ENCODE measurements around the gene KIF6.
"Not testable (repeated sequence)": the region's sequence is repeated elsewhere in the genome, so short reads cannot be mapped to it uniquely, and the experiment has no call there.

KIF6 gene

DNA sequence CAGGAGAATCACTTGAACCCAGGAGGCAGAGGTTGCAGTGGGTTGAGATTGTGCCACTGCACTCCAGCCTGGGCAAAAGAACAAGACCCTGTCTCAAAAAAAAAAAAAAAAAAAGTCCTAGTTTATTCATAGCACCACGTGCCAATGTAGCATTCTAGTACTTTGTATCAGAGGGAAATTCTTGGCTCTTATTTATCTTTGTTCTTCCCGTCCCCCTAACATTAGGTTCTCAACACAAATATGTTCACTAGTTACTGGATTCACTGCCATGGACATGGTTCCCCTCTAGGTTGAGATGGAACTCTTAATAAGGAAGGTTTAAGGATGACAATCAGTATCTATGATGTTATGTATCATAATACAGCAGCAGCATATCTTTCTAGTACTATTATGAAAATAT is 178.5 kb downstream of the KIF6 start:
- DNase-seq, result no peak

DNA sequence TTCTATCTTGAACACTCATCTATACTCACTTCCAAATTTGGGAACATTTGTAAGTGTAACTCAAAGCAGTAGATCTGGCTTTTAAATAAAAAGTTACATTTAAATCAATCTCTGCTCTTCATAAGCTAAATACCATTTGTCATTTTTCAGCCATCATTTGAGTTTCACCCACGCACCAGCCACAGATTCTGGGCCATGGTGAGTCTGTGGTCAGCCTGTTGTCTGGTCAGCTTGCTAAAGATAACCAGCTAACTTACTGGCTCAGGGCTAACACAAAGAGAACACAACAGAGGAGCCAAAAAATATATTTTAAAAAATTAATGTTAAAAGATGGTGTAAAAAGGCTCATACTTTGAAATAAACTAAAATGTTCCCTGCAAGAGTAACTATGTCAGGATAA is 181.3 kb downstream of the KIF6 start:
- DNase-seq, result no peak

DNA sequence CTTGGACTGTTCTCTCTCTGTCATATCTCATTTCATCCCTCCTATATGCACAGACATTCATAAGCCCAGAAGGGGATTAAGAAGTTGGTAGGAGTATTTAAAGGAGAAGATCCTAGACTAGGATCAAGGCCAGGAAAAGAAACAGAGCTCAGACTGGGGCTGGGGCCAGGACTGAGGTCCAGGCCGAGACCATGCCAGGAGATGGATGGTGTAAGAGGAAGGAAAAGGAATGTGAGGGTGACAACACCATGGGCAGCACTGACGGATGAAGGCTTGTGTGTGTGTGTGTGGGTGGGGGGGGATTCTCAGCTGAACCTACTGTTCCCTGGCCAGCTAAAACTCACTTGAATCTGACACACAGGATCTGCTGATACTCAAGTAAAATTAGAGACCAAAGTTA is 182.1 kb downstream of the KIF6 start:
- no peak for DNase-seq

DNA sequence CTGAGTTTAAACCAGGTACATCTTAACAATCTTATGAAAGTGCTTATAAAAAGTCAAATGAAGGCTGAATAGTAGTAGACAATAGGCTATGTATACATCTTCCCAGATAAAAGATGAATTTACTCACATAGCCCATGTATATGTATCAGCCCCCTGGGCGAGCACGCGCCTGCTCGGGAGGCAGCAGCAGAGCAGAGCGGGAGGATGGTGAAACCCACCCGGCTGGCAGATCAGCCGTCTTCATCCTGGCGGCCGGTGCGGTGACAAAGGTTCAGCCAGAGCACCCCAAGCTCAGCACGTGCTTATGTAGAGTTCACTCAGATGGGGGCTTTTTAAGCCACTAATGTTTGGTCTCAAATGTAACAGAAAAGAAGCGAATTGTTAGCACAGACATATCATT is 184.8 kb downstream of the KIF6 start:
- DNase-seq, result no peak

DNA sequence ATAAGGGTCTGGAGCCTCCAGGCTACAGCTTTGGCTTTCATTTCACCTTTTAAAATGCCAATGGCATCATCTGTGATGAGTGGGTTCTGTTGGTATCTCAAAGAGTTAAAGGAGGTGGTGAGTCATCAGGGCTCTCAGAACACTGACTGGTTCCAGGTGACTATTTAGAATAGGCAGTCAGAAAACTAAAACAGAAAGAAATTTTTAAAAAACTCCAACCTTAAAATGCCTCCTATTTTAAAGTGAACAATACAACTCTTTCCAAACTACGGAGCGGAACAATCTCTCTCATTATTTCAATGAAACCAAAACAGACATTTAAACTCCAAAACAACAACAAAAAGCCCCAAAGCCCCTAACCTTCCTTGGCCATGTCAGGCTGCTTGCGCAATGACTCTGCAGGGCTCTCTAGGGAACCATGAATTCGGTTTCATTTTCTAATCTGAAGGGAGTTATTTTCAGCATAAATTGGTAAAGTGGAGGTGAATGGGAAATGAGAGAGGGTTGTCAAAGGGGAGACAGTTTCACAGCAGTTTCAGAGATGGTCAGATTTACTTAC is 194.9 kb downstream of the KIF6 start:
- no peak for DNase-seq

DNA sequence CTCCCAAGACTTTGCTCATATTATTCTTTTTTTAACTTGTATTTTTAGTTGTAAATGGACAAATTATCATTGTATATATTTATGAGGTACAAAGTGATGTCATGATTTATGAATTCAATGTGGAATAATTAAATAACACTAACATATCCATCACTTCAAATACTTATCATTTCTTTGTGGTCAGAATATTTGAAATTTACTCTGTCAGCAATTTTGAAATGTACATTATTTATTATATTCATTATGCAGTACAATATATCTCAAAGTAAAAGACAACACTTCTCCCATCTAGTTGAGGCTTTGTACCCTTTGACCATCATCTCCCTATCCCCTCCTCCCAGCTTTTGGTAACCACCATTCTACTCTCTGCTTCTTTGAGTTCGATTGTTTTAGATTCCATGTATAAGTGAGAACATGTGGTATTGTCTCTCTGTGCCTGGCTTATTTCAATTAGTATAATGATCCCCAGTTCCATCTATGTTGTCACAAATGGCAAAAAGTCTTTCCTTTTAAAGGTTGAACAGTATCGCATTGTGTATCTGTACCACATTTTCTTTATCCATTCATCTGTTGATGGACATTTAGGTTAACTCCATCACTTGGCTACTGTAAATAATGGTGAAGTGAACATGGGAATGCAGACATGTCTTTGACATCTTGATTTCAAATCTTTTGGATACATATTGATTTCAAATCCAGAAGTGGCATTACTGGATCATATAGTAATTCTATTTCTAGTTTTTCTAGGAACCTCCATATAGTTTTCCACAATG is 197.2 kb downstream of the KIF6 start:
- no peak for DNase-seq

DNA sequence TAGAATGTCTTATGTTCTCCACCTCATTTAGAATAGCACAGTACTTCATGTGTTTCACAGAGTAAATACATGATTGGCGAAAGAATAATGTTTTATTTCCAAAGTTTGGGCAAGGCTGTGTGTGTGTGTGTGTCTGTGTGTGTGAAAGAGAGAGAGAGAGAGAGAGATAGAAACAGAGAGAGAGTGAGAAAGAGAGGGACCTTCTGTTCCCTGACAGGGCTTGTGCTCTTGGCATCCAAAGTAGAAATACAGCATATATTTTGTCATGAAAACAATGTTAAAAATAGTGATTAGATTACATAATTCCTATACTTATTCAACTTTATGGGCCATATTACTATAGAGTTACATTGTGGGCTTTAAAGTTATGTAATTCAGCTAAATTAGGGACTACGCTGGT is 201.2 kb downstream of the KIF6 start:
- no peak for DNase-seq

DNA sequence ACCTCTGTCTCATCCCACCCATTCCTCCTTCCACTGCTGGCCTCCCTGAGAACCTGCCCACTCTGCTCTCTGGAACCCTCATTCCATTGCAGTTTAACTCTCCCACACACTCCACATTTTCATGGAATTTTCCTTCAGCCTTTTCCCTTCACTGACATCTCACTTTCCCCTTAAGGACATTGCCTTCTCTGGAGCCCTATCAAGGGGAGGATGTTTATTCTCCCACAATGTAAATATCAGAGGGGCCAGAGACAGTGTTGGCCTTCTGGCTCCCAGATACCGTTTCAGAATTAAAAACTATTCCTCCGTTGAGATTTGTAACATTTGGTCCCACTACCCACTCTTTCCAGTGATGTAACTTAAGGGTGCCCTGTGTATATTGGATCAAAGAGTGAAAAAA is 203.2 kb downstream of the KIF6 start:
- DNase-seq, result no peak

DNA sequence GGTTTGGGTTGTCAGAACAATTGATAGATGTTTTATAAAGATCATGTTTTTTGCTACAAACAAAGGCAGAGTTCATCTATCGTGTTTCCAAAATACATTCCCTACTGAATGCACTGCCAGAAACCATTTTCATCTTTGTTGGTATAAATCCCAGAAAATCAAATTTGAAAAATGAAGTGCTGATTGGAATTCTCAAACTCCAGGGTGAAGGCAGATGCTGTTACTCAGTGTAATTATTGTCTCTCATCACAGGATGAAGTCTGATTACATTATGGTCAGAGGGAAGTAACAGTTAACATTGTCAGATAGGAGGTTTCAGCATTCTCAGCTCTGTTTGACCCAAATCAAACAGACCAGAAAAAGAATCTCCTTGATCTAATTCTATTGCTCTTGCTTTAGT is 204.3 kb downstream of the KIF6 start:
- DNase-seq, result no peak

DNA sequence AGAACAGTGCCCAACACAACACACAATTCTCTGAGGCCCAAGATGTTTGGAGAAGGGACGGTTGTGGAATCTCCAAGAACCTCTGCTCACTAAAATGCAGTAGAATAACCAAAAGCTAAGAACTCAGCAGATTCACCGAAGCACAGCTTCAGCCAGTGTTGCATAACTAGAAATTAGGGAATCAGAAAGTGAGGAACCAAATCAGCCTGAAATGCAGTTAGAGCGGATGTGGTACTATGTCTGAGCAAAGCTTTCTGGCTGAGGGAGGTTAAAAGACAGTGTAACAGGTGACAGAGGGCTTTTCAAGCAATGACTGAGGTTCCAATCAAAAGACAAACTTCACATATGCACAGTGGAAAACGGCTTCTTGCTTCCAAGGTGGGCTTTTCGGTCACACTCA is 204.8 kb downstream of the KIF6 start:
- no peak for DNase-seq

DNA sequence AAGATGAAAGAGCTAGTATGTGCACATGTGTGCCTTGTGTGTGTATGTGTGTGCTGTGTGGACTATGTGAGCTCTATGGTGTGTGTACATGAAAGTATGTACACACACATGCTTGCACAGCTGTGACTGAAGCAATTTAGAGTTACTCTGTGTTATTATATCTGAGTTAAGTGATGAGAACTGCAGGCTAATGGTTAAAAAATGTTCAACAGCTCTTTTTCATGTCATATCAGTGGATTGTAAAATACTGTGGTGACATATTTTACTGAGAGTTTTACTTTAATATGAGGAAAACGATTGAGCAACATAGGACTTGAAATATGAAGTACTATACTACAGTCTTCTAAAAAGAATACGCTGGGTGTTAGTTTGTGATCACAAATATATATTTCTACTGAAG is 207.0 kb downstream of the KIF6 start:
- DNase-seq, result no peak

DNA sequence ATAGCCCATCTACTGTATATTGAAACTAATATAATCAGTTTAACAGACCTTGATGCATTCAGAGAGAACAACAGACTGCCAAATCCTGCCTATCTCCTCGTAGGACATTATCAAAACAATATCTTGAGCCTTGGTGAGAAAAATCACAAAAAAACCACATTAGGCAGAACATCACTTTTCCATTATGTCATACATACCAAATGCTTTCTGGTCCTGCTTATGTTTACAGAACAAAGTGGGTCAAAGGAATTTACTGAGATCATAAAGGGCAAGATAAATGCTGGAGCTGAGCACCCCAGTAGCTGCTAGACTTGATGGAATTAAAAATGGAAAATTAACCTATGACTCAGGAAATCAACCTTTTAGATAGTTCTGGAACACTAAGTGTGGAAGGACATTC is 207.5 kb downstream of the KIF6 start:
- DNase-seq, result no peak

DNA sequence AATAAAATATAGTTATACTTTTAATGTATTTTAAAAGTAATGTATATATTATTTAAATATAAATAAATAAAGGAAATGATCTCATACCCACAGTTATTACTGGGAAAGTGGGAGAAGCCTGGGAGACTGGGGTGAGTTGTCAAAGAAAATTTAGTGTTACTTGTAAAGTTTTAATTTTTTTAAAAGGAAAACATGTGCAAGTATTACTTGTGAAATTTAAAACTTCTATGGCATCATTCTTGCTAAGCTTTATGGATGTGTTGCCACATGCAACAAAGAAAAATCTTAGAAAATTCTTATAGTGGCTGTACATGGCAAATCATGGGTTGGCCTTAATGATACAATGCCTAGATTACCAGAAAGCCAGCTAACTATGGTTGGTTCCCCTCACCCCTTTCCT is 208.7 kb downstream of the KIF6 start:
- DNase-seq, result no peak

DNA sequence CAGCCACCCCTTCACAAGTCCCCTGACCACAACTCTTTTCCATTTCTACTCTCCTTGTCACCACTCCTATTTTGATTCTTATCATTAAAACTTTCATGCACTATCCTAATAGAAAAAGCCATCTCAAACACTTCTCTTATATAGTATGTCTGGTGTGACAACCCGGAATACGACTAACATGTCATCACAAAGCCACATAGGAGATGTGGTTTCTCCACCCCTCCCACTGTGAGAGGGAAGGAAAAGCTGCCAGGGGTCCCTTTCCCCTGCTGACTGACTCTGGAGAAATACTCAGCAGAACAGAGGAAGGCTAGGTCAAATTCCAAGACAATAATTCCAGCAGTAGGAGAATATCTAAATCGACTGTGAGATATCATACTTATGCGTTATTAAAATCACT is 209.7 kb downstream of the KIF6 start:
- DNase-seq, result no peak

DNA sequence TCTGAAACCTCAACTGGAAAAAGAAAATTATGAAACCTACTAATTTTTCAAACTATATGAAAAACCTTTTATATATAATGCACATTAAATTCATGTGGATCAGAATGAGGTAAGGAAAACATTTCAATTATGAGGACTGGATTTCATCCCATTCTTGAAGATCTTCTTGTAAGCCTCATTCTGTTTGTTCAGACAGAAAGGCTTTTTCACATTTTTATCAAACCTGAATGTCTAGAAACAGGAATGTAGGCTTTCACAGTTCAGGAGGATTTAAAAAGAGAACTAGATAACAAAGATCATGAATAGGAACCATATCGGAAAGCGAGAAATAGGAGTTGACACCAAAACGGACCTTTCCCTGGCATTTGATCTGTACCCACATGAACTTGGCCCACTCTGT is 210.2 kb downstream of the KIF6 start:
- no peak for DNase-seq

DNA sequence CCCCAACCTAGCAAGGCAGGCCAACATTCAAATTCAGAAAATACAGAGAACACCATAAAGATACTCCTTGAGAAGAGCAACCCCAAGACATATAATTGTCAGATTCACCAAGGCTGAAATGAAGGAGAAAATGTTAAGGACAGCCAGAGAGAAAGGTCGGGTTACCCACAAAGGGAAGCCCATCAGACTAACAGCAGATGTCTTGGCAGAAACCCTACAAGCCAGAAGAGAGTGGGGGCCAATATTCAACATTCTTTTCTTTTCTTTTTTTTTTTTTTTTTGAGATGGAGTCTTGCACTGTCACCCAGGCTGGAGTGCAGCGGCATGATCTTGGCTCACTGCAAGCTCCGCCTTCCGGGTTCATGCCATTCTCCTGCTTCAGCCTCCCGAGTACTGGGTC is 215.4 kb downstream of the KIF6 start:
- DNase-seq, result not testable (repeated sequence)

DNA sequence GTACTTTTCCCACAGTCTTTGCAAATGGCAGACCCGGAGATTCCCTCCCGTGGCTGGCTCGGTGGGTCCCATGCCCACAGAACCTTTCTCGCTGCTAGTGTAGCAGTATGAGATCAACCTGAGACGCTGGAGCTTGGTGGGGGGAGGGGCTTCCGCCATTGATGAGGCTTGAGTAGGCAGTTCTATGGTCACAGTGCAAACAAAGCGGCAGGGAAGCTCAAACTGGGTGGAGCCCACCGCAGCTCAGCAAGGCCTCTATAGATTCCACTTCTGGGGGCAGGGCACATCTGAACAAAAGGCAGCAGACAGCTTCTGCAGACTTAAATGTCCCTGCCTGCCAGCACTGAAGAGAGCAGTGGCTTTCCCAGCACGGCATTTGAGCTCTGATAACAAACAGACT is 216.7 kb downstream of the KIF6 start:
- DNase-seq, result no peak

DNA sequence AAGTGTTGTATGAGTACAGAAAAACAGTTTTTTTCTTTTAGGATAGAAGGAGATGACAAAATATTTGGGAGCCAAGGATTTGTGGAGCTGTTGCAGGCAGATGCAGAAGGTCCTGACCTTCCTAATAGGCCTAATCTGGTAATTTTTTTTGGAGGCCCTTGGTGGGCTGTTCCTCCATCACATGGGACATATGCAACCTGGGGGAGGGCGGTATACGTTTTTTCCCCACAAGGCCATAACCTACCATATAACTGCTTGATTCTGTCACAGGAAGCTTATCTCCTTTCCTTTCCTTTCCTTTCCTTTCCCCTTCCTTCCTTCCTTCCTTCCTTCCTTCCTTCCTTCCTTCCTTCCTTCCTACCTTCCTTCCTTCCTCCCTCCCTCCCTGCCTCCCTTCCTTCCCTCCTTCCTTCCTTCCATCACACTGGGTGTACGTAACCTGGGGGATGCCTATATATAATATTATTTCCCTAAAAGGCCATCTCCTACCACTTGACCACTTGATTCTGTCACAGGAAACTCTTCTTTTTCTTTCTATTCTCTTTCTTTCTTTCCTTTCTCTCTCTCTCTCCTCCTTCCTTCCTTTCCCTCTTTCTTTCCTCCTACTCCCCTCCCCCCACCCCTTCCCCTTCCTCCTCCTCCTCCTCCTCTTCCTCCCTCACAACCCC is 217.7 kb downstream of the KIF6 start:
- no peak for DNase-seq

DNA sequence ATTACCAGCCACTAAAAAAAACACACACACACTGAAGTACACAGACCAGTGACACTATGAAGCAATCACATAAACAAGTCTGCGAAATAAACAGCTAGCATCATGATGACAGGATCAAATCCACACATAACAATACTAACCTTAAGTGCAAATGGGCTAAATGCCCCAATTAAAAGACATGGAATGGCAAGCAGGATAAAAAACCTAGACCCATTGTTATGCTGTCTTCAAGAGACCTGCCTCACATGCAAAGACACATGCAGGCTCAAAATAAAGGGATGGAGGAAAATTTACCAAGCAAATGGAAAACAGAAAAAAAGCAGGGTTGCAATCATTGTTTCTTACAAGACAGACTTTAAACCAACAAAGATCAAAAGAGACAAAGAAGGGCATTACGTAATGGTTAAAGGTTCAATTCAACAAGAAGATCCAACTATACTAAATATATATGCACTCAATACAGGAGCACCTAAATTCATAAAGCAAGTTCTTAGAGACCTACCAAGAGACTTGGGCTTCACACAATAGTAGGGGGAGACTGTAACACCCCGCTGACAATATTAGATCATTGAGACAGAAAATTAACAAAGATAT is 222.7 kb downstream of the KIF6 start:
- not testable (repeated sequence) for DNase-seq

DNA sequence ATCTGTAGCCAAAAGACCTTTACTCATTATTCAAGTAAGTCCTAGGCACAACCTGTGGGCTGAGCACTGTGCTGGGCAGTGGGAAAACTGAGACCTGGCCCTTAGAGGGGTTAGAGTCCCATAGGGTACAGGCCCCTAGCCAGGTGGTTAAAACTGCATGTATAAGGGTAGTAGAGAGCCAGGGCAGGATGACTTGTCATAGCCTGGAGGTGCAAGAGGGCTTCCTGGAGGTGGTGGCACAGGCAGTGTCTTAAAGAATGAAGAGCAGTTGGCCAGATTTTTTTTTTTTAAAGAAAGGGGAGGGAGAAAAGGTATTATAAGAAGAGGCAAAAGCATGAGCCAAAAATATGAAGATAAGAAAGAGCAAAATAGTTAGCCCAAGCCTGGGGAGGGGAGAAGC is 226.2 kb downstream of the KIF6 start:
- no peak for DNase-seq

DNA sequence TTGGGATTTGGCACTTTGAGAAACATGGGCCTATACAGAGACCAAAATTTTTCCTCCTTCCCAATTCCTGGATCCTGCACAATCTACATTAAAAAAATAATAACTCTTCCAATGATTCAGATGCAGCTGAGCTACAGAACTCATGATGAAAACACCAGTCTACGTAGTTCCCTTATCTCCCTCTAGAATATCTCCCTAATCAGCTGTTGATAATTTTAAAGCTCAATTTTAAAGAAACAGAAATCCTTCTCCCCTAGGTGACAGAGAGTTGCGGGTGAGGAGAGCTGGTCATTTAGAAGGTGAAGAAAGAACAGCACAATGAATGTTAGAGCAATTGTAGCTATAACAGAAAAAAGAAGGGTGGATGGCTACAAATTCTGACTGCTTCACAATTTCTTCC is 227.1 kb downstream of the KIF6 start:
- no peak for DNase-seq

DNA sequence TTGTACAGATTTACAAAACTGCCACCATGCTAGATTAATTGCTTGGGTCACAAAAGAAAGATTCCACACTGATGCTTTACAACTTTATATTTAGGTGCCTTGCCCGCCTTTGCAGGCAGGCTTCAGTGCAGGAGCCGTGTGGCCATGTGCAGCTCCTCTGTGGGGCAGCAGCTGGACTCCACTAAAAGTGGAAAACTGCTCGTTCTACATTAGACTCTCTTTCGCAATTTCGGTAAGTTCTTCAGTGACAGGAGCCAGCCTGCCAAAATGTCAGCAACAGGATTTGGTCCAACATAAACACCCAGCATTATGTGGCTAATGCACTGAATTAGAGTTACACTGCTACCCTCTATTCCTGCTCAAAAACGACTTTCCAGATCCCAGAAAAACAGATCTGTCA is 228.3 kb downstream of the KIF6 start:
- DNase-seq, result no peak

DNA sequence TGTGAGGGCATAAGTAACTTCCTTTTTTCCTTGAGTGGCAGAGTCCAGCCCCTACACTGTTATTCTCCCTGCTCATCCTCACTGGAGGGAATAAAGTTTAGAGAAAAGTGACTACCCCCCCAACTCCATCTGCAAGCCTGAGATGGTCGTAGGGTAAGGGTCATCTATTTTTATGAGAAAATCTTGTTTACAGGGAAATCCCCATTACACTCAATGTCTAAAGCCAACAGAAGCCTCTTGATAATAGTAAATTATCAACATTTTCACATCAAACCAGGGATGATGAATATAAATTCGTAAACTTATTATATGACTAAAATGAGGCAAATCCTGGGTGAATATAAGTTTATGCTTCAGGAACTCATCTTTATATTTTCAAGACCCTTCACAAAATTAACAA is 228.8 kb downstream of the KIF6 start:
- no peak for DNase-seq

DNA sequence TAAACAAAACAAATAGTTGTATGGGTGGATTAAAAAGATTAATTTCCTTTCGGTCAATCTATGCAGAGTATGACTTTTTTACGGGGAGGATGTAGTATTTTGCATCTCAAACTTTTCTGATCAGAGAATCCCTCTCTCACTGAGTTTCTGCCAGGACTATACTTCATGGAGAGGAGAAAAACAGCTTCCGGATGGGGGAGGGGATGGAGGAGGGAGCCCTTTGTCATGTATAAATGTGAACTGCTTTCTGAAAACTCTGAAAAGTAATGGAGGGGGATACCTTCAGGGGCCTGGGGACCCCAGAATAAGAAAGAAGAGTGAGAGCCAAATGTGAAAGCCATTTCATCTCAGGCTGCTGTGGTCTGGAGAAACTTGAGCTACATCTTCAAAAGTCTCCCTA is 229.6 kb downstream of the KIF6 start:
- DNase-seq, result no peak
